Keratinocyte (primary cell): Measurements from ENCODE around the gene SCML2. TPM values are rescaled to one million over a fixed set of nuclear protein-coding genes. Genes with fewer than 3 reads are reported as not detected.

ENCODE experiments used
- DNase-seq: peaks from one replicate; pipeline ENCODE4 v3.0.0-alpha.2; 2011; ENCODE audit warnings: low read depth, missing footprints, low spot score
- FAIRE-seq: peaks from 2 replicates; lab custom pipeline; 2011; peaks lifted over from hg19 to GRCh38; lab: Jason Lieb, UNC
- H2AFZ ChIP-seq: 2 replicates; pipeline ENCODE4 v1.6.0; 2012; ENCODE audit warnings: low read length, control low read depth, inconsistent platforms; ENCODE audit not compliant: control insufficient read depth
- H3K27ac ChIP-seq: 2 replicates; pipeline ENCODE4 v1.5.1; 2011; ENCODE audit warnings: low read length; ENCODE audit not compliant: control insufficient read depth, insufficient read depth
- H3K27me3 ChIP-seq: 3 replicates; pipeline ENCODE4 v1.6.0; 2011; ENCODE audit warnings: low read length; ENCODE audit not compliant: control insufficient read depth, insufficient read depth; ENCODE audit errors: extremely low read depth
- H3K36me3 ChIP-seq, 2 experiments: 2 replicates in 1 of 2; 3 replicates in 1 of 2; pipeline ENCODE4 v1.5.1; 2011; ENCODE audit warnings: low read length in 2 of 2, mild to moderate bottlenecking in 1 of 2; ENCODE audit not compliant: control insufficient read depth in 2 of 2, insufficient read depth in 2 of 2; ENCODE audit errors: extremely low read depth in 1 of 2
- H3K4me1 ChIP-seq: 3 replicates; pipeline ENCODE4 v1.5.1; 2011; ENCODE audit warnings: low read length; ENCODE audit not compliant: control insufficient read depth, insufficient read depth; ENCODE audit errors: extremely low read depth
- H3K4me2 ChIP-seq: 3 replicates; pipeline ENCODE4 v1.6.0; 2011; ENCODE audit warnings: low read depth, low read length; ENCODE audit not compliant: control insufficient read depth, insufficient read depth; ENCODE audit errors: extremely low read depth
- H3K4me3 ChIP-seq, 3 experiments: fragments of 200-600 bp in 1 of 3; sonication (generic) in 1 of 3; 2 replicates in 2 of 3; 3 replicates in 1 of 3; pipeline ENCODE4 v1.5.1; 2011 to 2016; ENCODE audit warnings: low read length in 3 of 3, mild to moderate bottlenecking in 3 of 3, control low read depth in 2 of 3, inconsistent platforms in 1 of 3, low read depth in 1 of 3, mixed read lengths in 1 of 3, mixed run types in 1 of 3, moderate library complexity in 1 of 3; ENCODE audit not compliant: control insufficient read depth in 2 of 3, insufficient read depth in 2 of 3; ENCODE audit errors: extremely low read depth in 1 of 3
- H3K79me2 ChIP-seq: 2 replicates; pipeline ENCODE4 v1.6.0; 2012; ENCODE audit warnings: low read length; ENCODE audit not compliant: control insufficient read depth, insufficient read depth
- H3K9ac ChIP-seq: 3 replicates; pipeline ENCODE4 v1.6.0; 2011; ENCODE audit warnings: low read length; ENCODE audit not compliant: control insufficient read depth, insufficient read depth; ENCODE audit errors: extremely low read depth
- H3K9me1 ChIP-seq: 3 replicates; pipeline ENCODE4 v1.6.0; 2011; ENCODE audit warnings: low read length; ENCODE audit not compliant: control insufficient read depth, insufficient read depth; ENCODE audit errors: extremely low read depth
- H3K9me3 ChIP-seq: 2 replicates; pipeline ENCODE4 v1.5.1; 2012; ENCODE audit warnings: low read depth, low read length; ENCODE audit not compliant: control insufficient read depth
- H4K20me1 ChIP-seq: 3 replicates; pipeline ENCODE4 v1.6.0; 2011; ENCODE audit warnings: low read length; ENCODE audit not compliant: control insufficient read depth, insufficient read depth; ENCODE audit errors: extremely low read depth
- CTCF ChIP-seq, 3 experiments: IDR thresholded peaks in 1 of 3; conservative IDR thresholded peaks in 1 of 3; optimal IDR thresholded peaks in 1 of 3; 2 replicates in 2 of 3; 3 replicates in 1 of 3; pipeline versions ENCODE3 to v1.5.1; 2011; ENCODE audit warnings: low read length in 3 of 3, mild to moderate bottlenecking in 3 of 3, moderate library complexity in 2 of 3, control low read depth in 1 of 3, inconsistent platforms in 1 of 3; ENCODE audit not compliant: insufficient read depth in 2 of 3; ENCODE audit errors: extremely low read depth in 1 of 3
- EZH2 ChIP-seq: IDR thresholded peaks from one replicate; pipeline ENCODE4 v1.6.1; 2012; ENCODE audit warnings: inconsistent platforms, mild to moderate bottlenecking, low read length, moderate library complexity
- dilution Hi-C: fragments of 300-500 bp; cut with MboI; formaldehyde crosslinking; loops from one replicate; pipeline ENCODE4 v1.7.0; 2020; ENCODE audit warnings: low sequenced_read_pairs; ENCODE audit not compliant: extremely low pct_ligation_motif_present
- polyA plus RNA-seq, 5 experiments: library from polyadenylated mRNA; depleted of rRNA in 3 of 5; stranded (reverse) in 3 of 5; stranded (forward) in 1 of 5; unstranded in 1 of 5; fragments of >200 nt; gene quantifications; 1 replicate in 1 of 5; 2 replicates in 3 of 5; 3 replicates in 1 of 5; pipeline versions ENCODE4 v1.2.1 to v1.2.3, GENCODE V29; 2011 to 2012; ENCODE audit warnings: missing spikeins in 2 of 5, low read depth in 1 of 5, low replicate concordance in 1 of 5

SCML2 gene
- polyA plus RNA-seq, 1 donor (not counting 4 experiments of a cell fraction or from before 2014, with no cell fraction given) = 0.64 TPM

- DNase-seq = no peak
- Histone ChIP-seq H3K79me2 (no peaks in the 10 kb centered on the region), H3K4me2 (no peak within 1 kb of the TSS), H3K36me3 (no peaks in the 10 kb centered on the region), H3K4me3 (no peak within 1 kb of the TSS), H3K27me3 (no peaks in the 10 kb centered on the region), H2AFZ (no peak within 1 kb of the TSS), H4K20me1 (no peaks in the 10 kb centered on the region), H3K9me3 (no peaks in the 10 kb centered on the region), H3K4me1 (no peaks in the 10 kb centered on the region), H3K9me1 (no peaks in the 10 kb centered on the region), H3K9ac (no peak within 1 kb of the TSS), H3K27ac (no peak within 1 kb of the TSS)
- TF ChIP-seq EZH2 = no peak
- dilution Hi-C loops = no loop called here
- FAIRE-seq = no peak
These were observed 133.7 kb downstream of the SCML2 start, which contains the start of gene BEND2 for GRCh38 chrX:18220786-18221185. Gene BEND2, minus strand, starts transcription at chrX:18220886. Its CDS starts 136 bp downstream, at chrX:18220750.

- dilution Hi-C loops = no loop called here
- FAIRE-seq (no peak), DNase-seq (no peak)
These were observed 144.0 kb downstream of the SCML2 start for GRCh38 chrX:18210470-18210869.

More at GRCh38 chrX:18210470-18210869, 144.0 kb downstream of the SCML2 start:
- H3K9me1 ChIP-seq = no peaks in the 10 kb centered on the region
- no peaks in the 10 kb centered on the region for H4K20me1 ChIP-seq
- H3K4me3 ChIP-seq = no peak overlapping the region
- no peak for TF ChIP-seq EZH2
- TF ChIP-seq CTCF (optimal IDR thresholded peaks at IDR 0.05 in 1 of 3, IDR thresholded peaks at IDR 0.05 in 1 of 3, conservative IDR thresholded peaks at IDR 0.05 in 1 of 3; ENCODE audit: extremely low read depth in 1 of 3, insufficient read depth in 2 of 3, low read length in 3 of 3) = no peak
- no peaks in the 10 kb centered on the region for H3K79me2 ChIP-seq
- H3K4me1 ChIP-seq = no peaks in the 10 kb centered on the region
- H3K9me3 ChIP-seq = no peaks in the 10 kb centered on the region
- H3K27me3 ChIP-seq = no peaks in the 10 kb centered on the region
- no peaks in the 10 kb centered on the region for H3K36me3 ChIP-seq
- H3K9ac ChIP-seq = no peak overlapping the region
- no peak overlapping the region for H3K27ac ChIP-seq
- H2AFZ ChIP-seq = no peak overlapping the region
- H3K4me2 ChIP-seq = no peak overlapping the region
